Right kidney (tissue), 1 donor: ENCODE results near the gene KLF1.
"Not testable (repeated sequence)": the region's sequence is repeated elsewhere in the genome, so short reads cannot be mapped to it uniquely, and the experiment has no call there.

Experiments used
- DNase-seq: peaks from one replicate; pipeline ENCODE4 v3.0.0-alpha.2; 2016

Gene KLF1

DNA sequence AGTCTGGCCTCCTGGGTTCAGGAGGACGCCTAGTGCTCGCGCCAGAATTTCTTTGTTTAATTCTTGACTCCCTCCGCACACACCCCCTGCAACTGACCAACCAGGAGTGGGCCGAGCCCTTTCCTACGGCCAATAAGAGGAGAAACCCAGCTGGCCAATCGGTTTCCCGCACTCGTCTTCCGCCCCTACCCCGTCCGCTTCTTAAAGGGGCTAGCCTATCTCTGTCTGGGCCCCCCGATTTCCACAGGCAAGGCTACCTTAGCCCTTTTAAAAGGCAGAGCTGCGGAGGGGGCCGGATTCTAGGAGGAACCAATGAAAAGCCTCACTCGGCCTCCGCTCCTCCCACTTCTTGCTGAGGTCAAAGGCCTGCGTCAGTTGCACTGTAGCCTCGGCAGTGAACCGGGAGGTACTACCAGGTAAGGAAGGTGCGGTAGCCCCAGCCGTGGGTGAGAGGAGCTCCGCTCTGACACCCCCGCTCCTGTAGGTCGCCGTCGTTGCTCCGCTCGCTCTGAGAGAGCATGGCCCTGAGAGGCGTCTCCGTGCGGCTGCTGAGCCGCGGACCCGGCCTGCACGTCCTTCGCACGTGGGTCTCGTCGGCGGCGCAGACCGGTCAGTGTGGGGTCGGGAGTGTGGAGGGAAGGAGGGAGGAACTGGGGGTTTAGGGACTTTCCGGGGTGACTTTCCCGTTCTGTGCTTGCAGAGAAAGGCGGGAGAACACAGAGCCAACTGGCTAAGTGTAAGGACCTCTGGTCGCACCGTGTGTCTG, 4.0 kb upstream of the KLF1 start, which contains the start of gene GCDH:
GCDH (plus strand) TSS at position 374 of the 766 bp plus-strand sequence; CDS start at position 519, 145 bp downstream.
- DNase-seq = peak; percentile 87

DNA sequence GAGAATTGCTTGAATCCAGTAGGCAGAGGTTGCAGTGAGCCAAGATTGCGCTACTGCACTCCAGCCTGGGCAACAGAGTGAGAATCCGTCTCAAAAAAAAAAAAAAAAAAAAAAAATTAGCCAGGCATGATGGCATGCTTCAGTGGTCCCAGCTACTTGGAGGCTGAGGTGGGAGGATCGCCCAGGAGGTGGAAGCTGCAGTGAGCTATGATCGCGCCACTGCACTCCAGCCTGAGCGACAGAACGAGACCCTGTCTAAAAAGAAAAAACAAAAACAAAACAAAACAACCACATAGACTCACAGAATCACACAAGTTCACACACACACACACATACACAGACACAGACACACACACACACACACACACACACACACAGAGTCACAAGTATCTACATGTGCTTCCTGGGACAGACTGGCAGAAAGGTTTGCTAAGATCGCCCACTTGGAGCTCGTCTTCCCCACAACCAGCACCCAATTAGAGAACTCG, 3.3 kb upstream of the KLF1 start:
- not testable (repeated sequence) for DNase-seq

DNA sequence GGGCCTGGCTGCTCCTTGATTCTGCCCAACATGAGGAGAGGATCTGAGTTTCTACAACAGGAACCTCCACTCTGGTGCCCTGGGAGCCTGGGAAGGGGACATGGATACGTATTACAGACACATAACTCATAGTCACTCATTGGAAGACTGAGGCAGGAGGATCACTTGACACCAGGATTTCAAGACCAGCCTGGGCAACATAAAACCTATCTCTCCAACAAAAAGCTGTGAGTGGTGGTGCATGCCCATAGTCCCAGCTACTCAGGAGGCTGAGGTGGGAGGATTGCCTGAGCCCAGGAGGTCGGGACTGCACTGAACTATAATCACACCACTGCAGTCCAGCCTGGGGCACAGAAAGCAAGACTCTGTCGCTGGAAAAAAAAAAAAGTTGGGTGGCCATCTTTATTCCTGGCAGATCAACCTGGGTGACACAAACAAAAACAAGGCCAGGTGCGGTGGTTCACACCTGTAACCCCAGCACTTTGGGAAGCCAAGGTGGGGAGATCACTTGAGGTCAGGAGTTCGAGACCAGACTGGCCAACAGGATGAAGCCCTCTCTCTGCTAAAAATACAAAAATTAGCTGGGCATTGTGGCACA, 1.1 kb upstream of the KLF1 start:
- no peak for DNase-seq

DNA sequence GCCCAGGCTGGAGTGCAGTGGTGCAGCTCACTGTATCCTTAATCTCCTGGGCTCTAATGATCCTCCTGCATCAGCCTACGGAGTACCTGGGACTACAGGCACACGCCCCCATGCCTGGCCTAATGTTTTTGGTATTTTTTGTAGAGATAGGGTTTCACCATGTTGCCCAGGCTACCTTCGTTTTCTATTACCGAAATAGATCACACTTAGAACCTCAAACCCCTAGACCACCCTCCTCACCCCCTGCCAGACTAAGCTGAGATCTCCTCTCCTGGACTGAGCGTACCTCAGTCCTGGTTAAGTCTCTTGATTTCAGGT, 391 bp downstream of the KLF1 start:
- DNase-seq = no peak

DNA sequence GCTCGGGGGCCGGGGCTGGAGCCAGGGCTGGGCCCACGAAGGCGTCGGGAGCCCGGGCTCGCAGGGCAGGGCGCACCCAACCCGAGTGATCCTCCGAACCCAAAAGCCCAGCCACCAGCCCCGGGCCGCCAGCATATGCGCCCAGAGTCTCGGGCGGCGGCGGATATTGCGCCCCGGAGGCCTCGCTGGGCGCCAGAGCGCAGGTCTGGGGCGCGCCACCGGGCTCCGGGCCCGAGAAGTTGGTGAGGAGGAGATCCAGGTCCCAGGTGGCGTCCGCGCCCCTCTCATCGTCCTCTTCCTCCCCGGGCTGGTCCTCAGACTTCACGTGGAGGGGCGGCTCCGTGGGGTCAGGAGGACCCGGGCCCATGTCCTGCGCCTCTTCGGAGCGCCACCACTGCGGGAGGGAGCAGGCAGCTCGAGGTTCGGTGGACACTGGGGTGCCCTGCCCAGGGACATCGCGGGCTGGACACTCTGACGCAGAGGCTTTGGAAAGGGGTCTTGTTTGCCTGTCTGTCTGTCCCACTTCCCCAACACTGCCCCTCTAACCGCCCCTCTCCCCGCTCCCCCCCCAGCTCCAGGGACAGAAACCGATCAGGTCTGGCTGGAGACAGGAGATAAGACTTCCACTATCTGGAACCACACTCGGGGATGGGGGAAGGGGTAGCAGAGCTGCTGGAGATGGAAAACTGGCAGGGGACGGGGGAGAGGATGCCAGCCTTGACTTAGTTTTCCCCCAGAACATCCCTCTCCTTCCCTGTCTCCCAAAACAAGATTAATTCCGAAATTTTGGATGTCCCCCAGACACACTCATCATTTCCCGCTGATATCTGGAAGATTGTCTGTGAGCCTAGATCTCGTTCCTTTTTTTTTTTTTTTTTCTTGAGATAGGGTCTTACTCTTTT, 1.0 kb downstream of the KLF1 start:
- DNase-seq = no peak

DNA sequence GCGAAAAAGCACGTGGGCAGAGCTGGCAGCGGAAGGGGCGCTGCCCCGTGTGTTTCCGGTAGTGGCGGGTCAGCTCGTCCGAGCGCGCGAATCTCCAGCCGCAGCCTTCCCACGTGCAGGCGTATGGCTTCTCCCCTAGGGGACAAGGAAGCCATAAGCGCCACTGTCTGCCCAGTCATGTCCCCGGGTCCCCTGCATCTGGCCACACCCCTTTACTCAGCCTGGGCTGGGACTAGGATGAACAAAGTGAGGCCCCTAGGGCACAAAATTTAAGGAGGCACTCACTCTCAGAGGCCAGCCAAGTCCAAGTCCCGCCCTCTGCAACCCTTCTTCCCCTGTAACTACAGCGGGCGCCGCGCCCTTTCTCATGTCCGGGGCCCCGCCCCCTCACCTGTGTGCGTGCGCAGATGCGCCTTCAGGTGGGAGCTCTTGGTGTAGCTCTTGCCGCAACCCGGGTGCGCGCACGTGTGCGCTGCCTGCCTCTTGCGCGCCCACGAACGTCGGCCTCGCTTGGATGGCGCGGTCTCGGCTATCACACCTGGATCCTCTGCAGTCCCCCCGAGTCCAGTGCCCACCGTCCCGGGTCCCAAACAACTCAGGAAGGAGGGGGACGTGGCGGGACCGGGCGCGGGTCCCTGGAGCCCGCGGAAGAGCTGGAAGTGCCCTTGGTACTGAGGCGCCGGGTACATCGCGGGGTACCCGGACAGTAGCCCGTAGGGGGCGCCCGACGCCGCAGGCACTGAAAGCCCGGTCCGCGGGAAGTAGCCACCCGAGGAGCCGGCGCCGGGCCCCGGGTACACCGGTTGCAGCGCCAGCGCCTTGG, 1.9 kb downstream of the KLF1 start:
- peak; percentile 75 for DNase-seq

DNA sequence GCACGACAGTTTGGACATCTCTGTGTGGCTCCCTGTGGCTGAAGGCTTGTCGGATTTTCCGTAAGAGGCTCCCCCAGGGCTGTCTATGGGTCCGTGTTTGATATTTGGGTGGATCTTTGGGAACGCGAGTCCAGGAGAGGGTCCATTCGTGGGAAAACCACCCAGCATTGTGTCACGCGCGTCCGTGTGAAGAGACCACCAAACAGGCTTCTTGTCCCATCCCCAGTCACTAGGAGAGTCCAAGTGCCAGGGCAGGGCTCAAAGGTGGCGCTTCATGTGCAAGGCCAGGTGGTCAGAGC, 2.4 kb downstream of the KLF1 start:
- DNase-seq = no peak

DNA sequence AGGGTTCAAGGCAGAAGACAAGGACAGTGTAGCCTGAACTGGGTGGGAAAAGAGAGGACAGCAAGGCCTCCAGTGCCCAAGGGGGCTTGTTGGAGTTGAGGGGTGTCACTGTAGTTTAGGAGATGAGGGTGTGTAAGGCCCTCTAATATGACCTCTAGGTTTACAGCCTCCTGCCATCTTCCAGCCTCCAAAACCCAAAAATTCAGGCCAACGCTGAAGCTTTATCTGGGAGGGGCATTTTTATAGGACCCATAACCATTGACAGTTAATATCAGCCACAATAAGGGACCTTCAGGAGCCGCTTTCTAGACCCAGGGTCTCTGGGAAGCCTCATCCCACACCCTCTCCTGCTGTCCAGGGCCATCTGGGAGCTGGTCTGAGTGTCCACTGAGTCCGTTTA, 2.8 kb downstream of the KLF1 start:
- DNase-seq = no peak

DNA sequence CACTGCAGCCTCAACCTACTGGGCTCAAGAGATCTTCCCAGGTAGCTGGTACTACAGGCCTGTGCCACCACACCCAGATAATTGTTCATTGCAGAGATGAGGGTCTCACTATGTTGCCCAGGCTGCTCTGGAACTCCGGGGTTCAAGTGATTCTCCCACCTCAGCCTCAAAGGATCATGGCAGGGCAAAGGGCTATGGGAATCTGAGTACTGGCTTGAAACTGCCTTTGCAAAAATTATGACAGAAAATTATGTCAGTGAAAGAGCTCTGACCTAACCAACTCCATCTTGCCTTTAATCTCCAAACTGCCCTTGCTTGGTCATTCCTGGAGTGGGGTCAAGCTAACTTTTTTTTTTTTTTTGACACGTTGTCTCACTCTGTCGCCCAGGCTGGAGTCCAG, 4.4 kb downstream of the KLF1 start:
- DNase-seq = no peak

DNA sequence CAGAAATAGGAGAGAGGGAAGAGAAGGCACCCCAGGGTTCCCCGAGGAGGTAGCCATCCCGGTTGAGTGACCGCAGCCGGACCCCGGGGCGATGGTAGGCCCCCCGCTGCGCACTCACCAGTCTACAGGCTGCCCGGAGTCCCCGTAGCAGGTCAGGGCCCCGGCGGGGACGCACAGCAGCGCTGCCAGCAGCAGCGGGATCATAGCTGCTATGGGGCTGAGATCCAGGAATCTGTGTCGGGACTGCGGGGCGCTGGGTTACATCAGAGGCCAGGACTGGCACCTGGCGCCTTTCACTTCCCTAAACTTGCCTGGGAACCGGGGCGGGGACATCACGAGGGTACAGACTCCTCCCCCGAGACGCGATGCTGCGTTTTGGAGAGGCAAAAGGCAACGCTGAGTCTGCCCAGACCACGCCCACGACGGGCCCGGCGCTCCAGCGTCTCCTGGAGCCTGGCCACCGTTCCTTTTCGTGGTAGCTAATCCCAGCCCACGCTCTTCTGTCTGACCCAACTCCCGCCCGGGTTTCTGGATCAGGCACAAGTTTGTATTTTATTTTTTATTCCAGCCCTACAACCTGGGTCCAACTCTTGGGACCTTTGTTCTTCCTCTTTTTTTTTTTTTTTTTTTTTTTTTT, 5.7 kb downstream of the KLF1 start, which contains the start of gene DNASE2:
DNASE2 (minus strand) TSS at position 278 of the 637 bp plus-strand sequence; CDS start at position 204, 74 bp downstream.
- peak; percentile 85 for DNase-seq

DNA sequence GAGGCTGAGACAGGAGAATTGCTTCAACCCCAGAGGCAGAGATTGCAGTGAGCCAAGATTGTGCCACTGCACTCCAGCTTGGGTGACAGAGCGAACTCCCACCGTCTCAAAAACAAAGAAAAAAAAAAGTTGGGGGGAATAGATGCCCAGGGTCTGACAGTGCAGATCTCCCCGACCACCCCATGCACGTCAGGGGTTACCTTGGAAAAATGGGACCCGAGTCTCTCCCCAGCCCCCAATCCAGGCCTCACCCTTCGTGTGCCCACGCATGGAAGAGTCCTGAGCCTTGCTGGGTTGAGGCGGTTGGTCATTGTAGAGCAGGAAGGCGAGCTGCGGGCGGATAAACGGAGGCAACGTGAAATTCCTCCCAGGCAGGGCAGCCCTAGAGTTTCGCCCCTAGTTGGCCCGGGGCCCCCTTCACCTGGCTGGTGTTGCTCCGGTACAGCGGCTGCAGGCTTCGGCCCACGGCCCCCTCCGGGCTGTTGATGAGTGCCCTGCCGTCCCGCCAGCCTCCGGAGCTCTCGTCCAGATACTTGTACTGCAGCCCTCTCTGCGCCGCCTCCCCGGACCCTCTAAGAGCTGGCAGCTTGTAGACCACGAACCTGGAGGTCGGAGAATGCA, 6.3 kb downstream of the KLF1 start:
- no peak for DNase-seq

DNA sequence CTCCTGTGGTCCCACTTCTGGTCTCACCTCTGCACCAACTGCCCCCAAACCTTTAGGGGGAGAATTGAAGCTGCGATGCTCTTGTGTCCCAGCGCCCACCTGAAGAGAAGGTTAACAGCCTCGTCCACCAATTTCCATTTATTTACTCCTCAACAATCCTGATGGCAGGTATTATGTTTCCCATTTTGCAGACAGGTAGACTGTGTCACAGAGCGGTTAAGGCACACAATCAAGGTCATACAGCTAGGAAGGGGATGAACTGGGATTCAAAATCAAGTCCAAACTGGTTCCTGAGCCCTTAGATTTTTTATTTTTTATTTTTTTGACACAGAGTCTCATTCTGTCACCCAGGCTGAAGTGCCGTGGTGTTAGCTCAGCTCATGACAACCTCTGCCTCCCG, 11.9 kb downstream of the KLF1 start:
- DNase-seq = no peak

DNA sequence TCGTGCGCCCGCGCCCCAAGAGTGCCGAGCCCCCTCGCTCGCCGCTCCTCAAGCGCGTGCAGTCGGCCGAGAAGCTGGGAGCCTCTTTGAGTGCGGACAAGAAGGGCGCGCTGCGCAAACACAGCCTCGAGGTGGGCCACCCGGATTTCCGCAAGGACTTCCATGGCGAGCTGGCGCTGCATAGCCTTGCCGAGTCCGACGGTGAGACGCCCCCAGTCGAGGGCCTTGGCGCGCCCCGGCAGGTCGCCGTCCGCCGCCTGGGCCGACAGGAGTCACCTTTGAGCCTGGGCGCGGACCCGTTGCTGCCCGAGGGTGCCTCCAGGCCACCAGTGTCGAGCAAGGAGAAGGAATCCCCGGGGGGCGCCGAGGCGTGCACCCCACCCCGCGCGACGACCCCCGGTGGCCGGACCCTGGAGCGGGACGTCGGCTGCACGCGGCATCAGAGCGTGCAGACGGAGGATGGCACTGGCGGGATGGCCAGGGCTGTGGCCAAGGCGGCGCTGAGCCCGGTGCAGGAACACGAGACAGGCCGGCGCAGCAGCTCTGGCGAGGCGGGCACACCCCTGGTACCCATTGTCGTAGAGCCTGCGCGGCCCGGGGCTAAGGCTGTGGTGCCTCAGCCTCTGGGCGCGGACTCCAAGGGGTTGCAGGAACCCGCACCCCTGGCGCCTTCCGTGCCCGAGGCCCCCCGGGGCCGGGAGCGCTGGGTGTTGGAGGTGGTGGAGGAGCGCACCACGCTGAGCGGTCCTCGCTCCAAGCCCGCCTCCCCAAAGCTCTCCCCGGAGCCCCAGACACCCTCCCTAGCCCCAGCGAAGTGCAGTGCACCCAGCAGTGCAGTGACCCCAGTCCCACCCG, 12.9 kb downstream of the KLF1 start:
- DNase-seq = no peak

DNA sequence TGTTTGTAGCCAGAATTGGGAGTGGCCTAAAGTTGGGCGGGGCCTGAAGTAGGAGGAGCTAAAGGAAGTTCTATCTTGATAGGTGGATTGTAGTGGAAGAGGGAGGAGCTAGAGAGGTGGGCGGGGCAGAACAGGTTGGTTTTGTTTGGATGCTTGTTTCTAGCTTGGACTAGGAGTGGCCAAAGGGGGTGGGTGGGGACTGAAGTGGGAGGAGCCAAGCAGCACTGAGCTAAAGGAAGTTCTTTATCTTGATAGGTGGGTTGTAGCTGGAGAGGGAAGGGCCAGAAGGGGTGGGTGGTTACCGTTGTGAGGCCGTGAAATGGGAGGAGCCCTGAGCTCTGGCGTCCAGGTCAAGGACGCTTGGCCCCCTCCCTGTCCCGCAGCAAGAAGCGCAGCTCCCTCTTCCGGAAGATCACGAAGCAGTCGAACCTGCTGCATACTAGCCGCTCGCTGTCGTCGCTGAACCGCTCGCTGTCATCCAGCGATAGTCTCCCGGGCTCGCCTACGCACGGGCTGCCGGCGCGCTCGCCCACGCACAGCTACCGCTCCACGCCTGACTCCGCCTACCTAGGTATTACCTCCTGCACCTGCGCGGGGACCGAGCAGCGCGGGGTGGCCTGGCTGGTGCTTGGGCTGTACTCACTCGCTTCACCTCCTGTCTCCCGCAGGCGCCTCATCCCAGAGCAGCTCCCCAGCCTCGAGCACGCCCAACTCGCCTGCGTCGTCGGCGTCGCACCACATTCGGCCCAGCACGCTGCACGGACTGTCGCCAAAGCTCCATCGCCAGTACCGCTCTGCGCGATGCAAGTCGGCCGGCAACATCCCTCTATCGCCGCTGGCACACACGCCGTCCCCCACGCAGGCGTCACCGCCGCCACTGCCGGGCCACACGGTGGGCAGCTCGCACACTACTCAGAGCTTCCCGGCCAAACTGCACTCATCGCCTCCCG, 13.8 kb downstream of the KLF1 start:
- DNase-seq = peak; percentile 36

DNA sequence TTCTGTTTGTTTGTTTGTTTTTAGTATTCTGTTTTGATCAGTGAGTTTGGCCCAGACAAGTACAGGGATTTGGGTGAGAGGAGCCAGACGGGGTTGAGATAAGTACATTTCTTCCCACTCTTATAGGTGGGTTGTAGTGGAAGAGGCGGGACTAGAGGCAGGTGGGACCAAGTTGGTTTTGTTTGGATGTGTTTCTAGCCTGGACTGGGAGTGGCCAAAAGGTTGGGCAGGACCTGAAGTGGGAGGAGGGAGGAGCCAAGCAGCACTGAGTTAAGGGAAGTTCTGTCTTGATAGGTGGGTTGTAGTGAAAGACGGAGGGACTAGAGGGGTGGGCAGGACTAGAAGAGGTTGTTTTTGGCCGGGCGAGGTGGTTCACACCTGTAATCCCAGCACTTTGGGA, 14.7 kb downstream of the KLF1 start:
- no peak for DNase-seq

DNA sequence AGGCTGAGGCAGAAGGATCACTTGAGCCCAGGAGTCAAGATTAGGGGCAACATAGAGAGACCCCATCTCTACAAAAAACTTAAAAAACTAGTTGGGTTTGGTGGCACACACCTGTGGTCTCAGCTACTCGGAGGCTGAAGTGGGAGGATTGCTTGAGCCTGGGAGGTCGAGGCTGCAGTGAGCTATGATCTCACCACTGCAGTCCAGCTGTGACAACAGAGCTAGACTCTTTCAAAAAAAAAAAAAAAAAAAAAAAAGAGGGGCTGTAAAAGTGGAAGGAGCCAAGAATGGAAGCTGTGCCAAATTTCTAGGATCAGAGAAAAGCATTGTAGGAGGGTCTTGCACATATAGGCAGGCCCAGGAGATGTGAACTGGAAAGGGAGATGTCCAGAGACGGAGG, 15.3 kb downstream of the KLF1 start:
- DNase-seq = no peak

DNA sequence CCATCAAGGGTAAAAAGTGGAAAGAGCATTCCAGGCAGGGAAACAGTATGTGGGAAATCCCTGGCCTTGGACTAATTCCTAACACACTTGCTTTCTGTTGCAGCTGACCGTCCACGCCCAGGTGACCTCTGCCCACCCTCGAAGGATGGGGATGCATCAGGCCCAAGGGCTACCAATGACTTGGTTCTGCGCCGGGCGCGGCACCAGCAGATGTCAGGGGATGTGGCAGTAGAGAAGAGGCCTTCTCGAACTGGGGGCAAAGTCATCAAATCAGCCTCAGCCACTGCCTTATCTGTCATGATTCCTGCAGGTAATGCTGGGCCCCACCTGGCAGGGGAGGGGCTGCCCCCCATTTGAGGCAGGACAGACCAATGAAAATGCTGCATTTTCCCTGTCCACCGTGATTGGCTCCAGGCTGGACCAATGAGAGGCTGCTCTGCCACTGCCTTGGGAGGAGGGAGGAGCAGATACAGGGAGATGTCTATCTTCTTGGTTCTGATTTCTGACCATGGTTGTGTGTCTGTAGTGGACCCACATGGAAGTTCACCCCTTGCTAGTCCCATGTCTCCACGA, 18.4 kb downstream of the KLF1 start:
- no peak for DNase-seq
